SK-N-SH (cell line): ENCODE results near the gene AKR1A1. TPM values are rescaled to one million over a fixed set of nuclear protein-coding genes. Genes with fewer than 3 reads are reported as not detected.

Experiments used
- CTCF ChIA-PET: fragments of 300-600, 350-600 bp; formaldehyde crosslinking; extraction: SDS; loops from one replicate; lab custom pipeline; 2021; lab: Yijun Ruan, JAX
- POLR2A ChIA-PET: fragments of 350-600 bp; sonication (Branson Sonifier 250); formaldehyde crosslinking; extraction: SDS; loops from one replicate; lab custom pipeline; 2020; ENCODE audit warnings: antibody characterized with exemption, inconsistent platforms; lab: Yijun Ruan, JAX
- DNase-seq: peaks from one replicate; pipeline ENCODE4 v3.0.0; 2012
- H2AFZ ChIP-seq: fragments of 200-600 bp; sonication (generic); 2 replicates; pipeline ENCODE4 v1.8.1; 2016; ENCODE audit warnings: antibody characterized with exemption, mild to moderate bottlenecking, low read depth
- H3F3A ChIP-seq: fragments of 200-600 bp; sonication (generic); replicated peaks from 2 replicates; pipeline ENCODE3; 2016; ENCODE audit warnings: antibody characterized with exemption, mild to moderate bottlenecking; ENCODE audit not compliant: insufficient read depth
- H3K27ac ChIP-seq, 2 experiments: fragments of 200-500 bp in 1 of 2; fragments of 200-600 bp in 1 of 2; sonication (Bioruptor generic) in 1 of 2; sonication (generic), shearing (Covaris generic) in 1 of 2; 2 replicates each; pipeline versions ENCODE4 v1.5.1 to v1.6.1; 2014 to 2016; ENCODE audit warnings: low read depth in 2 of 2, inconsistent platforms in 1 of 2, low read length in 1 of 2, mild to moderate bottlenecking in 1 of 2, mixed read lengths in 1 of 2
- H3K27me3 ChIP-seq: fragments of 200-600 bp; sonication (generic), shearing (Covaris generic); 2 replicates; pipeline ENCODE4 v1.6.1; 2016; ENCODE audit warnings: mixed run types; ENCODE audit not compliant: insufficient read depth
- H3K36me3 ChIP-seq, 2 experiments: fragments of 200-500 bp in 1 of 2; fragments of 200-600 bp in 1 of 2; sonication (Bioruptor generic) in 1 of 2; sonication (generic) in 1 of 2; replicated peaks in 1 of 2; 2 replicates each; pipeline versions ENCODE3 to v1.5.1; 2014 to 2016; ENCODE audit warnings: low read length in 1 of 2, mild to moderate bottlenecking in 1 of 2; ENCODE audit not compliant: insufficient read depth in 2 of 2, control insufficient read depth in 1 of 2
- H3K4me1 ChIP-seq, 2 experiments: fragments of 200-500 bp in 1 of 2; fragments of 200-600 bp in 1 of 2; sonication (Bioruptor generic) in 1 of 2; sonication (generic), shearing (Covaris generic) in 1 of 2; 2 replicates each; pipeline versions ENCODE4 v1.5.1 to v1.6.1; 2014 to 2016; ENCODE audit warnings: low read depth in 1 of 2, low read length in 1 of 2, mixed run types in 1 of 2; ENCODE audit not compliant: insufficient read depth in 2 of 2, control insufficient read depth in 1 of 2
- H3K4me2 ChIP-seq: fragments of 200-600 bp; sonication (generic), shearing (Covaris generic); 2 replicates; pipeline ENCODE4 v1.6.1; 2017; ENCODE audit warnings: mixed run types
- H3K4me3 ChIP-seq, 2 experiments: fragments of 200-500 bp in 1 of 2; fragments of 200-600 bp in 1 of 2; sonication (Bioruptor generic) in 1 of 2; sonication (generic), shearing (Covaris generic) in 1 of 2; 2 replicates each; pipeline versions ENCODE4 v1.5.1 to v1.8.1; 2014 to 2016; ENCODE audit warnings: low read depth in 2 of 2, inconsistent platforms in 1 of 2, low read length in 1 of 2, mild to moderate bottlenecking in 1 of 2, mixed read lengths in 1 of 2, moderate library complexity in 1 of 2
- H3K79me2 ChIP-seq: fragments of 200-600 bp; sonication (generic); 2 replicates; pipeline ENCODE4 v1.8.1; 2017; ENCODE audit warnings: mild to moderate bottlenecking; ENCODE audit not compliant: insufficient read depth
- H3K9ac ChIP-seq: fragments of 200-600 bp; sonication (generic); 2 replicates; pipeline ENCODE4 v1.6.1; 2017; ENCODE audit warnings: mixed run types
- H3K9me2 ChIP-seq: fragments of 200-600 bp; sonication (generic); 2 replicates; pipeline ENCODE4 v1.6.1; 2017; ENCODE audit warnings: mixed run types
- H3K9me3 ChIP-seq: fragments of 200-600 bp; sonication (generic); 2 replicates; pipeline ENCODE4 v1.6.1; 2017; ENCODE audit warnings: mixed run types, mild to moderate bottlenecking, moderate library complexity
- H4K20me1 ChIP-seq: fragments of 200-600 bp; sonication (generic); 2 replicates; pipeline ENCODE4 v1.6.1; 2017; ENCODE audit warnings: mild to moderate bottlenecking, mixed run types; ENCODE audit not compliant: insufficient read depth
- CHD2 ChIP-seq: fragments of 150-350 bp; IDR thresholded peaks from 2 replicates; pipeline ENCODE4 v1.6.1; 2018; ENCODE audit warnings: low read length; ENCODE audit not compliant: partially characterized antibody
- EP300 ChIP-seq, 2 experiments: IDR thresholded peaks; 2 replicates each; pipeline versions ENCODE4 v1.4.0 to v1.6.1; 2012; ENCODE audit warnings: borderline replicate concordance in 1 of 2, low read depth in 1 of 2, low read length in 1 of 2
- JUND ChIP-seq: IDR thresholded peaks from 2 replicates; pipeline ENCODE4 v1.4.0; 2012
- POLR2AphosphoS5 ChIP-seq: IDR thresholded peaks from 2 replicates; pipeline ENCODE4 v1.6.1; 2012; ENCODE audit warnings: low read depth, low read length
- RAD21 ChIP-seq: IDR thresholded peaks from 2 replicates; pipeline ENCODE4 v1.6.1; 2012; ENCODE audit warnings: mild to moderate bottlenecking, low read length
- RXRA ChIP-seq: IDR thresholded peaks from 2 replicates; pipeline ENCODE4 v1.4.0; 2012; ENCODE audit warnings: low read depth, mild to moderate bottlenecking, borderline replicate concordance
- SMC3 ChIP-seq: IDR thresholded peaks from 2 replicates; pipeline ENCODE4 v1.6.1; 2012; ENCODE audit warnings: low read depth, low read length, improper control_type of control experiment
- TEAD4 ChIP-seq: IDR thresholded peaks from 2 replicates; pipeline ENCODE4 v1.4.0; 2012; ENCODE audit warnings: mild to moderate bottlenecking, borderline replicate concordance; ENCODE audit not compliant: insufficient read depth
- WGBS: methylation state at CpG from one replicate; pipeline ENCODE4 v1.1.6; 2017; ENCODE audit warnings: low lambda C conversion rate; 5-methylcytosine and 5-hydroxymethylcytosine counted together
- polyA plus RNA-seq, 3 experiments: library from polyadenylated mRNA; depleted of rRNA; stranded (reverse); fragments of >200 nt; gene quantifications; 2 replicates each; pipeline ENCODE4 v1.2.3, GENCODE V29; 2012
- TF ChIP-seq, protein P1 (sequence below): IDR thresholded peaks from 2 replicates; pipeline ENCODE4; 2012
- TF ChIP-seq, protein P2 (sequence below): fragments of 150-350 bp; IDR thresholded peaks from 2 replicates; pipeline ENCODE4 v1.6.1; 2017; ENCODE audit warnings: antibody characterized with exemption, low read length, low read depth, borderline replicate concordance
- TF ChIP-seq, protein P3 (sequence below): IDR thresholded peaks from 2 replicates; pipeline ENCODE4 v1.4.0; 2012; ENCODE audit warnings: low read depth, borderline replicate concordance
- TF ChIP-seq, protein P4 (sequence below): fragments of 200-600 bp; sonication (generic); IDR thresholded peaks from 2 replicates; pipeline ENCODE4 v1.6.1; 2017; ENCODE audit warnings: antibody characterized with exemption, mild to moderate bottlenecking, moderate library complexity
- TF ChIP-seq, protein P5 (sequence below): fragments of 150-350 bp; IDR thresholded peaks from 2 replicates; pipeline ENCODE4 v1.6.1; 2016; ENCODE audit warnings: mild to moderate bottlenecking, low read depth, low read length

Gene AKR1A1
- polyA plus RNA-seq, 1 of the 3 experiments (the other 2 are of a cell fraction) = 156 TPM

DNA sequence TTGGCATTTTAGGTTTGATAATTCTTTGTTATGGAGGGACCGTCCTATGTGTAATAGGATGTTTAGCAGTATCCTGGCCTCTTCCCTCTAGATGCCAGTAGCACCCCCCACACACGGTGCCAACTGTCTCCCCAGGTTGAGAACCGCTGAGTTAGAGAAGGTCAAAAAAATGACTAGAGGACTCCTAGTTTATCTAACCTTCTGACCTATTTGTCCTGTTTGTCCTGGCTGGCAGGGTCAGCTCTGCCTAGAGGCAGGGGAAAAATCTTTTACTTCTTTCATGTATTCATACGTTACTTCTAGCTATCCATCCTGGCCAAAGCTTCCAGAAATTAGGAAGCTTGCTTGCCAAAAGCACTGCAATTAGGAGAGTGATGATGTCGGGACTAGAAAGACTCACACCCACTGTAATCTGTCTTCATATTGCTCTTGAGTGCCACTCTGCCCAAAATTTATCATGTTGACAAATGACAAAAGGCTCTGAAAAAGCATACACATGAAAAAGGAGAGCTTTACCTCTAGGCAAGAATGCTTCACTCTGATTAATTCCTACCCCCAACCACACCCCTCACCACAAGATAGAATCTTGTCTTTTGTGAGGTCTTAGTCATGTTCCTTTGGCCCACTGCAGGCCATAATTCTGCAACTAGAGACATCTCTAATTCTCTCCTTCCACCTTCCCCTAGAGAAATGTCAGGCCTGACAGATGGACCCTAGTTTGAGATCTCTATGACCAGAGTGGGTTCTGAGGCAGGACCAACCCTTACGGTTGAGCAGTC lies 14.4 kb upstream of the AKR1A1 start:
- Histone ChIP-seq H3K79me2 (no peaks in the 10 kb centered on the region), H3K4me1 (no peaks in the 10 kb centered on the region), H3K9me2 (no peaks in the 10 kb centered on the region), H2AFZ (no peak overlapping the region), H3F3A (no peaks in the 10 kb centered on the region), H3K4me2 (no peak overlapping the region), H3K27me3 (no peaks in the 10 kb centered on the region), H3K27ac (no peak overlapping the region), H3K9me3 (no peaks in the 10 kb centered on the region), H3K4me3 (no peak overlapping the region), H3K9ac (no peak overlapping the region), H4K20me1 (no peaks in the 10 kb centered on the region), H3K36me3 (no peaks in the 10 kb centered on the region)
- CTCF ChIA-PET = interaction anchor here (0.8 to 3.0 kb wide), 3 partner anchors 24 to 38 kb away, joined by 3 to 14 read pairs (median 4); no protein-coding TSS in a partner anchor
- 73% methylated on average over 5 of the region's 6 CpGs for WGBS
- DNase-seq = no peak
- POLR2A ChIA-PET = interaction anchor here (3.7 kb wide), 1 partner anchor 15 kb away, joined by 16 read pairs; the partner anchor contains the start of gene PRDX1
- TF ChIP-seq EP300 (IDR thresholded peaks at IDR 0.05; ENCODE audit: borderline replicate concordance in 1 of 2, low read depth in 1 of 2, low read length in 1 of 2) (no peak), JUND (no peak), RXRA (no peak), RAD21 (no peak), SMC3 (no peak), POLR2AphosphoS5 (no peak), TEAD4 (no peak), CHD2 (no peak)
- TF ChIP-seq, protein P1, sequence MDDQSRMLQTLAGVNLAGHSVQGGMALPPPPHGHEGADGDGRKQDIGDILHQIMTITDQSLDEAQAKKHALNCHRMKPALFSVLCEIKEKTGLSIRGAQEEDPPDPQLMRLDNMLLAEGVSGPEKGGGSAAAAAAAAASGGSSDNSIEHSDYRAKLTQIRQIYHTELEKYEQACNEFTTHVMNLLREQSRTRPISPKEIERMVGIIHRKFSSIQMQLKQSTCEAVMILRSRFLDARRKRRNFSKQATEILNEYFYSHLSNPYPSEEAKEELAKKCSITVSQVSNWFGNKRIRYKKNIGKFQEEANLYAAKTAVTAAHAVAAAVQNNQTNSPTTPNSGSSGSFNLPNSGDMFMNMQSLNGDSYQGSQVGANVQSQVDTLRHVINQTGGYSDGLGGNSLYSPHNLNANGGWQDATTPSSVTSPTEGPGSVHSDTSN = no peak
- TF ChIP-seq, protein P2, sequence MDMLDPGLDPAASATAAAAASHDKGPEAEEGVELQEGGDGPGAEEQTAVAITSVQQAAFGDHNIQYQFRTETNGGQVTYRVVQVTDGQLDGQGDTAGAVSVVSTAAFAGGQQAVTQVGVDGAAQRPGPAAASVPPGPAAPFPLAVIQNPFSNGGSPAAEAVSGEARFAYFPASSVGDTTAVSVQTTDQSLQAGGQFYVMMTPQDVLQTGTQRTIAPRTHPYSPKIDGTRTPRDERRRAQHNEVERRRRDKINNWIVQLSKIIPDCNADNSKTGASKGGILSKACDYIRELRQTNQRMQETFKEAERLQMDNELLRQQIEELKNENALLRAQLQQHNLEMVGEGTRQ = no peak
- TF ChIP-seq, protein P3, sequence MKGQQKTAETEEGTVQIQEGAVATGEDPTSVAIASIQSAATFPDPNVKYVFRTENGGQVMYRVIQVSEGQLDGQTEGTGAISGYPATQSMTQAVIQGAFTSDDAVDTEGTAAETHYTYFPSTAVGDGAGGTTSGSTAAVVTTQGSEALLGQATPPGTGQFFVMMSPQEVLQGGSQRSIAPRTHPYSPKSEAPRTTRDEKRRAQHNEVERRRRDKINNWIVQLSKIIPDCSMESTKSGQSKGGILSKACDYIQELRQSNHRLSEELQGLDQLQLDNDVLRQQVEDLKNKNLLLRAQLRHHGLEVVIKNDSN = no peak
- TF ChIP-seq, protein P4, sequence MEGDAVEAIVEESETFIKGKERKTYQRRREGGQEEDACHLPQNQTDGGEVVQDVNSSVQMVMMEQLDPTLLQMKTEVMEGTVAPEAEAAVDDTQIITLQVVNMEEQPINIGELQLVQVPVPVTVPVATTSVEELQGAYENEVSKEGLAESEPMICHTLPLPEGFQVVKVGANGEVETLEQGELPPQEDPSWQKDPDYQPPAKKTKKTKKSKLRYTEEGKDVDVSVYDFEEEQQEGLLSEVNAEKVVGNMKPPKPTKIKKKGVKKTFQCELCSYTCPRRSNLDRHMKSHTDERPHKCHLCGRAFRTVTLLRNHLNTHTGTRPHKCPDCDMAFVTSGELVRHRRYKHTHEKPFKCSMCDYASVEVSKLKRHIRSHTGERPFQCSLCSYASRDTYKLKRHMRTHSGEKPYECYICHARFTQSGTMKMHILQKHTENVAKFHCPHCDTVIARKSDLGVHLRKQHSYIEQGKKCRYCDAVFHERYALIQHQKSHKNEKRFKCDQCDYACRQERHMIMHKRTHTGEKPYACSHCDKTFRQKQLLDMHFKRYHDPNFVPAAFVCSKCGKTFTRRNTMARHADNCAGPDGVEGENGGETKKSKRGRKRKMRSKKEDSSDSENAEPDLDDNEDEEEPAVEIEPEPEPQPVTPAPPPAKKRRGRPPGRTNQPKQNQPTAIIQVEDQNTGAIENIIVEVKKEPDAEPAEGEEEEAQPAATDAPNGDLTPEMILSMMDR = no peak
- TF ChIP-seq, protein P5, sequence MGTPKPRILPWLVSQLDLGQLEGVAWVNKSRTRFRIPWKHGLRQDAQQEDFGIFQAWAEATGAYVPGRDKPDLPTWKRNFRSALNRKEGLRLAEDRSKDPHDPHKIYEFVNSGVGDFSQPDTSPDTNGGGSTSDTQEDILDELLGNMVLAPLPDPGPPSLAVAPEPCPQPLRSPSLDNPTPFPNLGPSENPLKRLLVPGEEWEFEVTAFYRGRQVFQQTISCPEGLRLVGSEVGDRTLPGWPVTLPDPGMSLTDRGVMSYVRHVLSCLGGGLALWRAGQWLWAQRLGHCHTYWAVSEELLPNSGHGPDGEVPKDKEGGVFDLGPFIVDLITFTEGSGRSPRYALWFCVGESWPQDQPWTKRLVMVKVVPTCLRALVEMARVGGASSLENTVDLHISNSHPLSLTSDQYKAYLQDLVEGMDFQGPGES = no peak
